Endothelial cell of umbilical vein (primary cell): ENCODE data around the gene UNCX. TPM values are rescaled to one million over a fixed set of nuclear protein-coding genes. Genes with fewer than 3 reads are reported as not detected.

Experiments
- BruUV-seq: library from RNA; stranded (reverse); fragments of 400-500 nt; replicated peaks from 2 replicates; lab custom pipeline; 2021; lab: Mats Ljungman, UMichigan
- CTCF ChIA-PET: fragments of 300-600, 350-600 bp; sonication (Branson Sonifier 250); formaldehyde crosslinking; loops from one replicate; lab custom pipeline; 2021; ENCODE audit warnings: antibody characterized with exemption, inconsistent platforms; lab: Charles Lee
- POLR2A ChIA-PET: fragments of 300-600, 350-600 bp; sonication (Branson Sonifier 250); formaldehyde crosslinking; loops from one replicate; lab custom pipeline; 2021; ENCODE audit warnings: antibody characterized with exemption, inconsistent platforms; lab: Charles Lee
- DNase-seq: peaks from one replicate; pipeline ENCODE4 v3.0.0-alpha.2; 2011; ENCODE audit warnings: low read depth, low spot score
- FAIRE-seq: peaks from 2 replicates; lab custom pipeline; 2011; peaks lifted over from hg19 to GRCh38; lab: Jason Lieb, UNC
- H2AFZ ChIP-seq: 2 replicates; pipeline ENCODE4 v1.6.0; 2012; ENCODE audit warnings: low read depth, low read length, control low read depth, inconsistent platforms
- H3K27ac ChIP-seq: 2 replicates; pipeline ENCODE4 v1.5.1; 2011; ENCODE audit warnings: low read depth, mild to moderate bottlenecking, control low read depth, low read length, moderate library complexity; ENCODE audit not compliant: insufficient read depth
- H3K27me3 ChIP-seq, 2 experiments: 2 replicates each; pipeline versions ENCODE4 v1.6.0 to v1.6.1; 2011; ENCODE audit warnings: low read length in 2 of 2, mixed read lengths in 1 of 2; ENCODE audit not compliant: control insufficient read depth in 2 of 2, insufficient read depth in 2 of 2
- H3K36me3 ChIP-seq, 2 experiments: 2 replicates in 1 of 2; 3 replicates in 1 of 2; pipeline ENCODE4 v1.5.1; 2011; ENCODE audit warnings: low read length in 2 of 2, mild to moderate bottlenecking in 1 of 2, moderate library complexity in 1 of 2; ENCODE audit not compliant: control insufficient read depth in 2 of 2, insufficient read depth in 2 of 2; ENCODE audit errors: extremely low read depth in 1 of 2
- H3K4me1 ChIP-seq: 3 replicates; pipeline ENCODE4 v1.5.1; 2011; ENCODE audit warnings: mild to moderate bottlenecking, low read length; ENCODE audit not compliant: control insufficient read depth, insufficient read depth; ENCODE audit errors: extremely low read depth
- H3K4me2 ChIP-seq: 2 replicates; pipeline ENCODE4 v1.6.1; 2011; ENCODE audit warnings: low read length, control low read depth, mixed read lengths; ENCODE audit not compliant: insufficient read depth
- H3K4me3 ChIP-seq, 3 experiments: fragments of 200-600 bp in 1 of 3; sonication (generic), shearing (Covaris generic) in 1 of 3; replicated peaks in 1 of 3; 2 replicates each; pipeline ENCODE4 v1.5.1; 2011 to 2016; ENCODE audit warnings: control low read depth in 3 of 3, low read length in 3 of 3, mild to moderate bottlenecking in 2 of 3, inconsistent platforms in 1 of 3, low read depth in 1 of 3, moderate library complexity in 1 of 3; ENCODE audit not compliant: insufficient read depth in 1 of 3
- H3K79me2 ChIP-seq: 2 replicates; pipeline ENCODE4 v1.6.0; 2012; ENCODE audit warnings: low read length, inconsistent platforms; ENCODE audit not compliant: control insufficient read depth, insufficient read depth
- H3K9ac ChIP-seq: replicated peaks from 2 replicates; pipeline ENCODE3; 2011; ENCODE audit warnings: low read length, control low read depth; ENCODE audit not compliant: insufficient read depth; ENCODE audit errors: extremely low read depth
- H3K9me1 ChIP-seq: replicated peaks from 3 replicates; pipeline ENCODE4 v1.6.0; 2011; ENCODE audit warnings: mild to moderate bottlenecking, low read length; ENCODE audit not compliant: control insufficient read depth, insufficient read depth; ENCODE audit errors: extremely low read depth
- H3K9me3 ChIP-seq: replicated peaks from 2 replicates; pipeline ENCODE4 v1.5.1; 2012; ENCODE audit warnings: low read length, inconsistent platforms; ENCODE audit not compliant: control insufficient read depth, insufficient read depth
- H4K20me1 ChIP-seq: replicated peaks from 2 replicates; pipeline ENCODE3; 2011; ENCODE audit warnings: mild to moderate bottlenecking, low read length; ENCODE audit not compliant: control insufficient read depth, insufficient read depth; ENCODE audit errors: extremely low read depth
- EZH2 ChIP-seq: IDR thresholded peaks from 2 replicates; pipeline ENCODE4 v1.6.1; 2012; ENCODE audit warnings: borderline replicate concordance, low read depth, mild to moderate bottlenecking, moderate library complexity, low read length, inconsistent platforms; ENCODE audit not compliant: severe bottlenecking
- FOS ChIP-seq: IDR thresholded peaks from 2 replicates; pipeline ENCODE4 v1.6.1; 2011; ENCODE audit warnings: mild to moderate bottlenecking, low read length, moderate library complexity, borderline replicate concordance; ENCODE audit not compliant: insufficient read depth
- GATA2 ChIP-seq: IDR thresholded peaks from 2 replicates; pipeline ENCODE4 v1.7.0; 2011; ENCODE audit warnings: low read depth, mild to moderate bottlenecking, moderate library complexity, mixed read lengths, low read length; ENCODE audit not compliant: insufficient read length, insufficient read depth
- JUN ChIP-seq: IDR thresholded peaks from 2 replicates; pipeline ENCODE4 v1.6.1; 2011; ENCODE audit warnings: borderline replicate concordance, low read depth; ENCODE audit not compliant: insufficient read length, insufficient read depth
- MYC ChIP-seq: IDR thresholded peaks from one replicate; pipeline ENCODE4 v1.6.1; 2011; ENCODE audit warnings: mild to moderate bottlenecking, low read depth, low read length
- POLR2A ChIP-seq: IDR thresholded peaks from 2 replicates; pipeline ENCODE4 v1.6.1; 2012; ENCODE audit warnings: low read depth, mild to moderate bottlenecking, control low read depth, low read length
- POLR2AphosphoS5 ChIP-seq: IDR thresholded peaks from 2 replicates; pipeline ENCODE4 v1.6.1; 2012; ENCODE audit warnings: low read depth, mild to moderate bottlenecking, control low read depth, low read length, moderate library complexity; ENCODE audit not compliant: insufficient read depth
- dilution Hi-C: fragments of 300-500 bp; cut with MboI; formaldehyde crosslinking; loops from one replicate; pipeline ENCODE4 v1.15.0; 2019; ENCODE audit warnings: low sequenced_read_pairs; ENCODE audit not compliant: extremely low pct_ligation_motif_present
- intact Hi-C: fragments of 100-400 bp; cut with micrococcal nuclease; formaldehyde crosslinking; loops from one replicate; pipeline ENCODE4 v1.10.0; 2022
- polyA plus RNA-seq, 4 experiments: library from polyadenylated mRNA; depleted of rRNA in 3 of 4; stranded (reverse) in 3 of 4; unstranded in 1 of 4; fragments of >200 nt; gene quantifications; 2 replicates each; pipeline versions ENCODE4 v1.2.1 to v1.2.3, GENCODE V29; 2011 to 2012; ENCODE audit warnings: missing spikeins in 1 of 4
- total RNA-seq: library from RNA; stranded (reverse); gene quantifications from 2 replicates; pipeline ENCODE4 v1.2.3, GENCODE V29; 2021
- TF ChIP-seq, protein P1 (sequence below): IDR thresholded peaks from 2 replicates; pipeline ENCODE4 v1.6.1; 2011; ENCODE audit not compliant: insufficient read depth, insufficient read length
- TF ChIP-seq, protein P2 (sequence below), 2 donors: IDR thresholded peaks; 1 replicate in 1 of 2; 2 replicates in 1 of 2; pipeline ENCODE4 v1.5.1; 2011; ENCODE audit warnings: low read length in 2 of 2, mild to moderate bottlenecking in 2 of 2, moderate library complexity in 2 of 2, control low read depth in 1 of 2, inconsistent platforms in 1 of 2, low read depth in 1 of 2; ENCODE audit not compliant: insufficient read depth in 1 of 2; ENCODE audit errors: extremely low read depth in 1 of 2

UNCX gene
- total and polyA plus RNA-seq, 2 donors (not counting 3 experiments of a cell fraction or from before 2014, with no cell fraction given), result not detected

DNA sequence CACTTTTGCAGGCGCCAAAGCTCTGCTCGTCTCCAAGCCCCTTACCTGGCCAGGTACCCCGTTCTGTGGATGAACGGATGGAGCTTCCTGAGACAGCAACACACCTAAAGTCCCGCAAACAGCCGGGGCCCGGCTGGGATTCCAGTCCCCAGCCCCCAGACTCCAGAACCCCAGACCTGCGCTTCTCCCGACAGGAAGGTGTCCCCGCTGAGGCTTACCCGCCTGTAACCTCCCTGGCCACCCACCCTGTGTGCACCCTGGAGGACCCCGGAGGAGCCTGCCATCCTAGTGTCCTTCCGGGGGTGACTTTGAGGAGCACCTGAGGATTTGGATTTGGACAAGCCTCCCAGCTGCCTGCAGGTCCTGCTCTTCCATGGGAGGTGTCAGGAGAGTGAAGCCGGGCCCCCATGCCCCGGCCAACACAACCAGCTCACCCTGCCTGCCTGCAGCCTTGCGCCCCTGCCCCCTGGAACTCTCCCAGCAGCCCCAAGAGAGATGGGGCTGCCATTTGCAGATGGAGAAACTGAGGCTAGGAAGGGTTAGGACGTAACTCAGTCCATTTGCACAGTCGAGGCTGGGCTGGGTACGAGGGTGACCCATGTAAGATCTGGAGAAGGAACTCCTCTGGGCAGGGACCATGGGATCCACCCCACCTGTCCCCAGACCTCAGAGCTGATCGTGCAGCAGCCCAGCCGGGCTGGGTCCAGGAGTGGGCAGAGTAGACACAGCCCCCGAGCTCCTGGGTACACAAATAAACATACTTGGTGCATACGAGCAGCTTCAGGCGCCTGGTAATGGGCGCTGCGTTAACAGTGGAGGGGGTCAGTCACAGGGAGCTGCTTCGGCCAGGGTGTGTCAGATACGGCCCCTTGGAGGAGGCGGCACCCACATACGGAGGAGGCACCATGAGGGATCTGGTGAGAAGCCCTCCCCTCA, 31.9 kb downstream of the UNCX start:
- Histone ChIP-seq H3K27me3 (no peaks in the 10 kb centered on the region), H3K9ac (no peak overlapping the region), H3K9me1 (no peaks in the 10 kb centered on the region), H3K4me1 (no peaks in the 10 kb centered on the region), H3K36me3 (no peaks in the 10 kb centered on the region), H3K9me3 (no peaks in the 10 kb centered on the region), H4K20me1 (no peaks in the 10 kb centered on the region), H3K79me2 (no peaks in the 10 kb centered on the region), H2AFZ (no peak overlapping the region), H3K4me3 (no peak overlapping the region), H3K4me2 (no peak overlapping the region), H3K27ac (no peak overlapping the region)
- dilution Hi-C loops (no loop called here), intact Hi-C loops (no loop called here)
- no peak for FAIRE-seq
- POLR2A ChIA-PET, result no interaction called here
- TF ChIP-seq POLR2A (no peak), JUN (no peak), GATA2 (no peak), MYC (no peak), EZH2 (no peak), POLR2AphosphoS5 (no peak), FOS (no peak)
- TF ChIP-seq, protein P1, sequence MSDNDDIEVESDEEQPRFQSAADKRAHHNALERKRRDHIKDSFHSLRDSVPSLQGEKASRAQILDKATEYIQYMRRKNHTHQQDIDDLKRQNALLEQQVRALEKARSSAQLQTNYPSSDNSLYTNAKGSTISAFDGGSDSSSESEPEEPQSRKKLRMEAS, result no peak
- TF ChIP-seq, protein P2, sequence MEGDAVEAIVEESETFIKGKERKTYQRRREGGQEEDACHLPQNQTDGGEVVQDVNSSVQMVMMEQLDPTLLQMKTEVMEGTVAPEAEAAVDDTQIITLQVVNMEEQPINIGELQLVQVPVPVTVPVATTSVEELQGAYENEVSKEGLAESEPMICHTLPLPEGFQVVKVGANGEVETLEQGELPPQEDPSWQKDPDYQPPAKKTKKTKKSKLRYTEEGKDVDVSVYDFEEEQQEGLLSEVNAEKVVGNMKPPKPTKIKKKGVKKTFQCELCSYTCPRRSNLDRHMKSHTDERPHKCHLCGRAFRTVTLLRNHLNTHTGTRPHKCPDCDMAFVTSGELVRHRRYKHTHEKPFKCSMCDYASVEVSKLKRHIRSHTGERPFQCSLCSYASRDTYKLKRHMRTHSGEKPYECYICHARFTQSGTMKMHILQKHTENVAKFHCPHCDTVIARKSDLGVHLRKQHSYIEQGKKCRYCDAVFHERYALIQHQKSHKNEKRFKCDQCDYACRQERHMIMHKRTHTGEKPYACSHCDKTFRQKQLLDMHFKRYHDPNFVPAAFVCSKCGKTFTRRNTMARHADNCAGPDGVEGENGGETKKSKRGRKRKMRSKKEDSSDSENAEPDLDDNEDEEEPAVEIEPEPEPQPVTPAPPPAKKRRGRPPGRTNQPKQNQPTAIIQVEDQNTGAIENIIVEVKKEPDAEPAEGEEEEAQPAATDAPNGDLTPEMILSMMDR (IDR thresholded peaks at IDR 0.05; ENCODE audit: extremely low read depth in 1 of 2, insufficient read depth in 1 of 2, low read depth in 1 of 2, low read length in 2 of 2), result no peak
- no TSS peak for BruUV-seq
- DNase-seq, result no peak
- CTCF ChIA-PET, result no interaction called here
